GM18907 (cell line): ENCODE measurements around the gene GNAI2.

Experiments used
- ATAC-seq: cut with Tn5 transposase; IDR thresholded peaks from one replicate; pipeline ENCODE4 v1.9.1; 2021; ENCODE audit warnings: mild to moderate bottlenecking, moderate library complexity; ENCODE audit not compliant: unreplicated experiment

Gene GNAI2

DNA sequence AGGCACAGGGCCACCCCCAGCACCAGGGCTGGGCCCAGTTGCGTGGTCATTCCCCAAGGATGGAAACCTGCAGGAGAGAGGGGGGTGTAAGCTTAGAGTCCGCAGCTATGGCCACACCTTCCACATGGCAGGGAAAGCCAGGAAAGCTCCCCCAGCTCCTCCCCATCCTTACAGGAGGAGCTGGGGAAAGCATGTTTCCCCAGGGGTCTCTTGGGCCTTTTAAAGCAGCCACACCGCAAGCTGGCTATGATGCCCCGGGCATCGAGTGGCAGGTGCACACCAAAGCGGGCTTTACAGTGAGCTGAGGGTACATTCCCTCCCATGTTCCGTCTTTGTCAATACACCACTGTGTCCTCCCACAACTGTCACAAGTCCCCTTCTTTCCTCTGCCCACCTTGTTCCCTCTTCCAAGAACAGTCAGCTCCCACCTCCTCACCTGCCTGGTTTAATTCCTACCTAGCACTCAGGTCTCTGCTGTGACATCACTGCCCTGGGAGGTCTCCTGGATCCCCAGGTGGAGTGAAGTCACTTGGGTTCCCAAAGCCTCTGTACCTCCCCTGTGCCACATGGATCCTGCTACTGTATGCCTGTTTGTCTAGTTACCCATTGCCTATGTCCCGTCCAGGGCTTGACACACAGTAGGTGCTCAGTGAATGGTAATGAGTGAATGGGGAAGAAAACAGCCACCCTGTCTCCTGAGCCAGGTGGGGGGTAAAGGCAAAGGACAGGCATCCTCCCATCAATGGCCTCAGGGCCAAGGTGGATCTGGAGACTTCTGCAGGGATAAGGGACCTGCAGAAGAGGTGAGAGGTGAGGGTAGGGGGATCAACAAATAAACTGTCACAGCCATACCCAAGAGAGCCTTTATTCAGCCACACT, 59.8 kb downstream of the GNAI2 start:
- no peak for ATAC-seq

DNA sequence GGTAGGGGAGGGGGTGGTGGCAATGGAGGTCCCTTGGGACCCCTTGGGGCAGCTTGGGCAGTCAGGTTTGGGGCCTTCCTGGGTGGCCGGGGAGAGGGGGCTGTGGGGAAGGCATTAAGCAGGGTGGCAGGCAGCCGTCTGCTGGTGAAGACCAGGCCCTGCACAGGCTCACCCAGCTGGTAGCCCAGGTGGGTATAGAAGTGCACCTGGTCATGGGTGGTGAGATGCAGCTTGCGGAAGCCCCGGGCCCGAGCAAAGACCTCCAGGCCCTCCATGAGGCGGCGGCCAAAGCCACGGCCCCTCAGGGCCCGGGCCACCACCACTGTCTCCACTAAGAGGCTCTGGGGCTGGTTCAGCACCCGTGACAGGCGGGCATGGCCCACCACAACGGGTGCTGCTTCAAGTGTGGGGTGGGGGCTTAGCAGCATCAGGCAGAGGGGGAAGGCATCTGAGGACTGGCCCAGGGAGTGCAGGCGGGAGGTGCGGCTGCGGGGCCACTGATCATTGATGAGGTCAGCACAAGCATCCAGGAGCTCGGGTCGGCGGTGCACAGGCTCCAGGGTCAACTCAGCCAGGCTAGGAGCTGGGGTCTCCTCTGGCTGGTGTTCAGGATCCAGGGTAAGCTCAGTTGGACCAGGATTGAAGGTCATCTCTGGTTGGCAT, 60.8 kb downstream of the GNAI2 start:
- no peak for ATAC-seq

DNA sequence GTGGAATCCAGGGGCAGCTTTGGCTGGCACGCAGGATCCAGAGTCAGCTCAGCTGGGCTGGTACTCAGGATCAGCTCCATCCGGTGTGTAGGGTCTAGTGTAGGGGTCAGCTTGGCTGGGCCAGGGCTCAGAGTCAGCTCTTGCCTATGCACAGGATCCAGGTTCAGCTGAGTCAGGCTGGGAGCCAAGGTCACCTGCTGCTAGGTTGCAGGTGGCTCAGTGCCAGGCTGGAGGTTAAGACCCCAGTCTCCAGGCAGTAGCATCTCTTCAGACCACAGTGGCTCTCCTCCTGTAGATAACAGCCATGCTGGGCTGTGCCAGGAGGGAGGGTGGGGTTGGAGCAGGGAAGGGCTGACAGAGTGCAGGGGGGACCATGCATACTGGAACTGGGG, 61.4 kb downstream of the GNAI2 start:
- no peak for ATAC-seq

DNA sequence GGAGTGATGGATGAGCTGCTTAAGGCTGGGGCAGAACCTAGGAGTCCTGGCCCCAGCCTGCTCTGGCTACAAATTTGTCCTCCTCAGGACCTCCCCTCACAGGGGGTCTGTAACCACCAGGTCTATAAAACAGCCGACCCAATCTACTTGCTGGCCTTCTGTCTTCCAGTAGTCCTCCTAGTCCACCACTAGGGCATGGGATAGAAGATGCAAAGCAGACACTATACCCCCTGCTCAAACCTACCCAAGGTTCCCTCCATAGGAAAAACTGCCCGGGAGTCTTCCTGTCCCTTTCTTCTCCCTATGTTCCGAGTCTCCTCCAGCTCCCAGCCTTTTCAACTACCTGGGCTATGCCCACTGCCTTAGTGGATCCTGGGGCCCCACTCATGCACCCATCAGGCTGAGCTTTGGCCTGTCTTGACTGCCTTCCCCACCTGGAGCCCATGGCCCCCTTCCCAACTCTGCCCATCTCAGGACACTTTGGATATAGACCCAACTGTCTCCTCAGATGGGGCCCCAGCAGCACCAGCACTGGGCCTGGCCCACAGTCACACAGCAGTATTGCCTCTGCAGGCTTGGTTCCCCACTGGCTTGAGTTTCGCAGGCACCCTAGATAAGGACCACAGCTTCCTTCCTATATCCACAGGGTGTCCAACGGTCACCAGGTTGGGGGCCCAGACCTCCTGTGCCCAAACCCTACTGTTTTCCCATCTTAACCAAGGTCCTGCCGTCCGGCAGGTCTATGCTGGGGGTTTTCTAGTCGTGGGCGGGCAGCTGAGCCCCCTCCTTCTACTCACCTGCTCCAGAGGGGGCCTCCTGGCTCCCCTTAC, 62.1 kb downstream of the GNAI2 start:
- ATAC-seq = no peak

DNA sequence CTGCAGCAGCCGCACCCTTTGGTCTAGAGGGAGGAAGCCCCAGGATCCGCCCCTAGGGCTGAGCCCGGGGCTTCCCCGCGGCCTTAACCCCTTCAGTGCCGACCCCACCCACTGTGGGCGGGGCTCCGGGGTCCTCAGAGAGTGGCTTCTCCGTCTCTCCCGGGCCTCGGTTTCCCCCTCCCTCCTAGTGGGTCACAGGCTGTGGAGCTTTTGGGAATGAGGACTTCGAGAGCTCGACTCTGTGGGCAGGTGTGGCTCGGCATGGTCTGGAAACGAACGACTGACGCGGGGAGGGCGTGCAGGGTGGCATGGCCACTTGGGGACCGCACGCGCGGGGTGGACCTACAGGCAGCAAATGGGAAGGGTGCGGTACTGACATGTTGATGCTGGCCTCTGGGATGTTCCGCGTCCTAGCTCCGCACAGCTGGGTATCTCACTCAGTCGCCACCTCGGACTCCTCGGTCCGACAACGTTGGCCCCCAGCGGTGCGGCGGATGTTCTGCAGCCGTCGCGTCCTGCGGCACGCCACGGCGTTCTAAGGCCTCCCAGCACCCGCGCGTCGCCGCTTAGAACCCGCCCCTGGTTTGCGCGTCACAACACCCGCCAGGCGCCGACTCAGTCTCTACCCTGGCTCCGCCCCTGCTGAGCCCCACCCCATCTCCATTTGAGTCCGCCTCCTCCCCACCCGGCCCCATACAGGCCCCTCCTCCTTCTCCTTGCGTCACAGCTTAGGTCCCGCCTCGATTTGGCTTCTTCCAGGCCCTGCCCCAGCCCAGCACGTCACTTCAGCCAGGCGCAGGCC, 63.0 kb downstream of the GNAI2 start, which contains the start of the genes HYAL3 and NAA80:
Gene HYAL3, minus strand, starts transcription at position 570 of the 802 bp plus-strand sequence. CDS start 3,803 bp downstream, outside the sequence.
Gene NAA80, minus strand, starts transcription at position 570 of the 802 bp plus-strand sequence. CDS start 1,942 bp downstream, outside the sequence.
- peak; percentile 81 for ATAC-seq

DNA sequence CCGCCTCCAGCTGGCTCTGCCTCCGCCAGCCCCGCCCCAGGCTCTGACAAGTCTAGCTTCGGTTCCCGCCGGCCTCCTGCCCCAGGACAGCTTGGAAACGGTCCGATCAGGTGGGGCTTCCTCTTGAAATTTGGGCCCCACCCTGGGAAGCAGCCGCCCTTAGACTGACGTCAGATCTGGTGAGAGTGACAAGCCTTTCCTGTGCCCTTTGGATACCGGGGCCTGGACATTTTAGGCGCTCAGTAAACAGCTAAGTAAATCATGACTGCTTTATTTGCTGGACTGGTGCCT, 63.6 kb downstream of the GNAI2 start:
- ATAC-seq = no peak

DNA sequence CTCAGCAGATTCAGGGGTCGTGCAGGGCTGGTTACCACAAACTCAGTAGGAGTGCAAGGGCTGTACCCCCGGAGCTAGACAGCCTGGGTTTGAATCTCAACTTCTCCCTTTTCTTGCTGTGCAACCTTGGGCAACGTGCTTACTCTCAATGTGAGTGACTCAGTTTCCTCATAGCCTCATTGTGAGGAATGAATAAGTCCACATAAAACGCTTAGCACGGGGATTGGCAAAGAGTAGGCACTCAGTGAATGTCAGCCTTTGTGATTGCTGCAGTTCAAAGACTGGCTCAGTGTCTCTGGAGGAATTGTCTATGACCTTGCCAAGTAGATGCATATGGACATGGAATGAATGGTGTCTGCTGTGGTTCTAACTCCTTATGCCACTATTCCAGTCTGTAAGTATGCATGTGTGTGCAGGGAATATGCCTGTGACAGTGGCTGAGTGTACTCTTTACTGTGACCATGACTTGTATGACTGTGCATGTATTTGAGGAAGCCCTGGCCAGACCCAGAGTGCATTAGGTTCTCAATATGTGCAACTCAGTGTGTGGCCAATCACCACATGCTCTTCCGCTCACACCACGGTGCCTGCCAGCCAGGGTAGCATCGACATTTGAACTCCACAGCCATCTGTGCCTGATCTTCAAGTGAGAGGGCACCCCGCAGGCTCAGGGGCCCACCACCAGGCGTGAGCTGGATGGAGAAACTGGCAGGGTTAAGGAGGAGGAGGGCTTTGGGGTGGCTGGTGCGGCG, 64.1 kb downstream of the GNAI2 start:
- ATAC-seq = no peak

DNA sequence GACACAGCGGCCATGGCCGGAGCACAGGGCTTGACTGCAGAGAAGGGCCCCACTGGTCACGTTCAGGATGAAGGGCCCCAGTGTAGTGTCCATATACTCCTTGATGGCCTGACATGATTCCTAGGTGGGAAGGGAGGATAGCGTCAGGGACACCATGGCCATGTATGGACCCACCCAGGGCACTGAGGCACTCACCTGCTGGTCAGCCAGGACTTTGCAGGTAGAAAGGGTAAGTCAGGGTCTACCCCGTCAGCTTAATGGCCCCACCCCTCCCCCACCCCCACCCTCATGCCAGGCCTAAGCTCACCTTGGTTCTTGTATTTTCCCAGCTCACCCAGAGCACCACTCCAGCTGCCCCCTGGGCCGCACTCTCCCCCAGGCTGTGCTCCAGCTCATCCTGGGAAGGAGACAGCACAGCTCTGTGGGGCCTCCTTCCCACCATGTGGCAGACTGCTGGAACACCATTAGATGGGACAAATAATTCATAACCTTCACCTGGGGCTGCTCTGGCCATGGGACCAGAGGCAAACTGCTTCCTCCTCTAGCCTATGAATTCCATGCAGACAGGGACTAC, 64.8 kb downstream of the GNAI2 start:
- no peak for ATAC-seq

DNA sequence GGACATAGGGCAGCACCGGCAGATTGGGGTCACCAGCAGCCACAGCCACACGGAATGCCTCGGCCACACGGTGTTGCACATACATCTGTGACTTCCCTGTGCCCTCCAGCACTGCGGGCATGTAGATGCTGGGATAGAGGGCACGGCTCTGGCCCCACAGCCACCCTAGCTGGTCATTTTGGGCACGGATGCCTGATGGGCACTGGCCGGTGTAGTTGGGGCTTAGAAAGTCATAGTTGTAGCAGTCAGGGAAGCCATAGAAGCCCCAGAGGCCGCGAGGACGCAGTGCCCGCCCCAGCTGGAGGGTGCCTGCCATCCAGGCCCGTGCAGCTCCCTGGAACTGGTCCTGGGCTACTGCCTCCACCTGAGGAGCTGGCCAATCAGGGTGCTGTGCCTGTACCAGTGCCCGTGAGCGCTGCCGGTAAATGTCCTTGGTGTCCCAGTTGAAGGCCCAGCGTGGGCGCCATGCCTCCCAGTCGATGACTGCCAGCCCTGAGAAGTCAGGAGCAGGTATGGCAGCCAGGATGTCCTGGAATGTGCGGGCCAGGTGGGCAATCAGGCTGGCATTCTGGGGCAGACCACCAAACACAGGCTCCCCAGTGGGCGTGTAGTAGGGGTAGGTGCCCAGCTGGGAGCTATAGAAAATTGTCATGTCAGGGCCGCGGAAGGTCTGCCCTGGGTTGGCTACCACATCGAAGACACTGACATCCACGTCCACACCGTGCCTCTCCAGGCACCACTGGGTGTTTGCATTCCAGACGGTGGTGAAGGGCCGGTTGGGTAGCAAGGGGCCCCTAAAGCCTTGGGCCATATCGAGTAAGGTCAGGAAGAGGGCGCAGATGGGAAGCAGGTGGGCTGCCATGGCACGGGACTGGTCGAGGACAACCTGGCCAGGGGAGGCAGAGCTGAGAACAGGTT, 66.3 kb downstream of the GNAI2 start:
- ATAC-seq = no peak

DNA sequence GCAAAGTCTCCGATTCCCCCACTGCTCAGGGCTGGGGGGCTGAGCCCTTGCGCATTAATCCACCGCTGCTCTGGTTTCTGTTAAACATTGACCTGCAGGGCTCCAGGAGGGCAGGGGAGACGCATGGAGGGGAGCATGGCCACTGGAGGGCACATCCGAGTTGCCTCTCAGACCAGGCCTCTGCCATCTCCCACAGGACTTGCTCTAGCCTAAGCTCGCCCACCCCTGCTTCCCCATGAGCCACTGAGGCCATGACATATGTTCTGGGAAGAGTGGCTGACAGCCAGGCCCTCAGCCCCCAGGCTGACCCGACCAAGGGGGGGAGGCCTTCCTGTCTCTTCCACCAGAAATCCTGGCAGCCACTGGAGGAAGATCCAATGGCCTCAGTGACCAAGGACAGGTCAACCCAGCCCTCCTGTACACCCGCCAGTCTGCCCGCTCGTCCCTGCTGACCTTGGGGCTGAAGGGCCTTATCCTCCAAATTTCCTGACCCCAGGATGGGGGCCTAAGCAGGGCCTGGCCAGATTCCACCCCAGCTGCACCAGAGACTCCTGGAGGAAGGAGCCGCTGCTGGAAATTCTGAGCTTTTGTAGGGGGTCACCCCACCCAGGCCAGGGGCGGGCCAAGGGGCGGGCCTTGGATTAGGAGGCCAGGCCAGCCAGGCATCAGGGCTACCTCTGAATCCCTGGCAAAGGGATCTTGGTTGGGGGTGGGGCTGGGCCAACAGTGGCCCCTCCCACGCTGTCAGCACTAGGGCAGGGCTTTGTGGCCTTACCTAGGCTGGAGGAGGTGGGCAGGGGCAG, 67.2 kb downstream of the GNAI2 start, which contains the start of gene HYAL1:
Gene HYAL1, minus strand, starts transcription at position 562 of the 803 bp plus-strand sequence. CDS start 618 bp downstream, outside the sequence.
- no peak for ATAC-seq

DNA sequence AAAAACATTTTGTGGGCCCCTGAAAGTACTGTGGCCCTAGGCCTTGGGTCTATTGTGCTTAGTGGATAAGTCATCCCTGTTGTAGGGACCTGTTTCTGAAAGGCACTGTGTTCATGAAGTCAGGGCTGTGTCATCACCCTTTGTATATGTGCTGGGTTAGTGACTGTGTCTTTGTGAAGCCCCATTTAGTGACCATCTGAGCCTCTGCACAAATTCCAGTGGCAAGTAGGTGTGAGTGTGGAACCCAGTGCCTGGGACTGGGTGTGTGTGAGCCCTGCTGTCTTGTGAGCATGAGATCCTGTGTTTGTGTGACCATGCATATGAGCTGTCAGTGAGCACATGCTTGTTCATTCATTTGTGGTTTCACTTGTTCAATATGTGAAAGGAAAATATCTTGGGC, 68.6 kb downstream of the GNAI2 start:
- ATAC-seq = no peak
